B cell (primary cell): ENCODE results near the gene TMEM108.

Source experiments
- EZH2 ChIP-seq: IDR thresholded peaks from 2 replicates; pipeline ENCODE4 v1.6.1; 2012; ENCODE audit warnings: borderline replicate concordance, low read depth, mild to moderate bottlenecking, moderate library complexity, low read length; ENCODE audit not compliant: insufficient read depth, poor library complexity, severe bottlenecking
- TF ChIP-seq, protein P1 (sequence below): fragments of 200-600 bp; IDR thresholded peaks from one replicate; pipeline ENCODE4 v1.8.0; 2022; ENCODE audit warnings: antibody characterized with exemption, mild to moderate bottlenecking

DNA sequence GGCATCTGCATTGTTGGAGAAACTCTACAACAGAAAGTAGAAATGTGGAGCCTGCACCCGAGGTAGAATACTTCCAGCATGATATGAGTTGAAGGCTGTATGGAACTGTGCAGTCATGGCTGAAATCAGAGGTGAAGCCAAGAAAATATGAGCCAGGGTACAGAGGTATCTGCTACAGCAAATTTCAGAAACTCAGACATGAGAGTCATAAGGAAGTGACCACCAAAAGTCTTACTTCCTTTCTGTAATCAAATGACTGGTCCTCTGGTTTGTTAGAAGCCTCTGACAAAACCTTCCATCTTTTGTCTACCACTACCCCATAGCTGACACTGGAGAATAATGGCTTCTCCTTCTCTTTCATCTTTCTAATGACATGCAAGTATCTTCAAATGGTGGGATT is 159.4 kb downstream of the TMEM108 start:
- TF ChIP-seq, protein P1, sequence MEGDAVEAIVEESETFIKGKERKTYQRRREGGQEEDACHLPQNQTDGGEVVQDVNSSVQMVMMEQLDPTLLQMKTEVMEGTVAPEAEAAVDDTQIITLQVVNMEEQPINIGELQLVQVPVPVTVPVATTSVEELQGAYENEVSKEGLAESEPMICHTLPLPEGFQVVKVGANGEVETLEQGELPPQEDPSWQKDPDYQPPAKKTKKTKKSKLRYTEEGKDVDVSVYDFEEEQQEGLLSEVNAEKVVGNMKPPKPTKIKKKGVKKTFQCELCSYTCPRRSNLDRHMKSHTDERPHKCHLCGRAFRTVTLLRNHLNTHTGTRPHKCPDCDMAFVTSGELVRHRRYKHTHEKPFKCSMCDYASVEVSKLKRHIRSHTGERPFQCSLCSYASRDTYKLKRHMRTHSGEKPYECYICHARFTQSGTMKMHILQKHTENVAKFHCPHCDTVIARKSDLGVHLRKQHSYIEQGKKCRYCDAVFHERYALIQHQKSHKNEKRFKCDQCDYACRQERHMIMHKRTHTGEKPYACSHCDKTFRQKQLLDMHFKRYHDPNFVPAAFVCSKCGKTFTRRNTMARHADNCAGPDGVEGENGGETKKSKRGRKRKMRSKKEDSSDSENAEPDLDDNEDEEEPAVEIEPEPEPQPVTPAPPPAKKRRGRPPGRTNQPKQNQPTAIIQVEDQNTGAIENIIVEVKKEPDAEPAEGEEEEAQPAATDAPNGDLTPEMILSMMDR = no peak
- no peak for TF ChIP-seq EZH2
